Gastroesophageal sphincter (tissue), 4 donors: ENCODE results near the gene SH3RF3. TPM values are rescaled to one million over a fixed set of nuclear protein-coding genes. Genes with fewer than 3 reads are reported as not detected.

Experiments used
- ATAC-seq: fragments of 150-250 bp; one replicate; pipeline ENCODE4 v1.9.1; 2016; ENCODE audit warnings: mild to moderate bottlenecking, moderate library complexity
- H3K27ac ChIP-seq, 4 donors: fragments of 200-600 bp; sonication (generic) in 3 of 4; 1 replicate in 3 of 4; 2 replicates in 1 of 4; pipeline ENCODE4 v1.5.1; 2016 to 2019
- H3K27me3 ChIP-seq: fragments of 200-600 bp; sonication (generic); one replicate; pipeline ENCODE4 v1.5.1; 2019
- H3K36me3 ChIP-seq, 2 donors: fragments of 200-600 bp; sonication (generic); one replicate each; pipeline ENCODE4 v1.5.1; 2019; ENCODE audit warnings: control low read depth in 1 of 2
- H3K4me1 ChIP-seq, 3 donors: fragments of 200-600 bp; sonication (generic); 1 replicate in 2 of 3; 2 replicates in 1 of 3; pipeline ENCODE4 v1.5.1; 2016 to 2019; ENCODE audit warnings: control low read depth in 2 of 3
- H3K4me3 ChIP-seq, 2 donors: fragments of 200-600 bp; sonication (generic); one replicate each; pipeline ENCODE4 v1.5.1; 2019; ENCODE audit warnings: mild to moderate bottlenecking in 1 of 2, moderate library complexity in 1 of 2
- H3K9me3 ChIP-seq, 3 donors: fragments of 200-600 bp; sonication (generic); one replicate each; pipeline ENCODE4 v1.5.1; 2017 to 2019; ENCODE audit warnings: control low read depth in 2 of 3
- CTCF ChIP-seq, 4 experiments: fragments of 200-600 bp in 2 of 4; fragments of 450-650 bp in 2 of 4; sonication (generic) in 1 of 4; IDR thresholded peaks; one replicate each; pipeline ENCODE4 v1.5.1; 2017 to 2019; ENCODE audit warnings: antibody characterized with exemption in 4 of 4, mild to moderate bottlenecking in 2 of 4, moderate library complexity in 2 of 4
- EP300 ChIP-seq: sonication (generic); formaldehyde crosslinking; IDR thresholded peaks from one replicate; pipeline ENCODE4 v1.6.1; 2017; ENCODE audit warnings: antibody characterized with exemption, mild to moderate bottlenecking
- POLR2A ChIP-seq, 2 donors: fragments of 450-650 bp; IDR thresholded peaks; one replicate each; pipeline ENCODE4 v1.6.1; 2017; ENCODE audit warnings: antibody characterized with exemption in 2 of 2, mild to moderate bottlenecking in 2 of 2, moderate library complexity in 1 of 2
- POLR2AphosphoS5 ChIP-seq: sonication (generic); formaldehyde crosslinking; IDR thresholded peaks from one replicate; pipeline ENCODE4 v1.6.1; 2017; ENCODE audit warnings: antibody characterized with exemption
- WGBS, 2 donors: methylation state at CpG; one replicate each; pipeline ENCODE4 v1.1.5; 2018; ENCODE audit warnings: low coverage in 1 of 2; 5-methylcytosine and 5-hydroxymethylcytosine counted together
- total RNA-seq, 4 donors: library from RNA; depleted of rRNA; stranded (reverse); fragments of >200 nt; gene quantifications; one replicate each; pipeline ENCODE4 v1.1.0, GENCODE V29; 2016

The SH3RF3 gene
- total RNA-seq, 4 donors from 2014 or later: 10.1 to 15.8 (median 13.2) TPM

- TF ChIP-seq EP300 (no peak), POLR2AphosphoS5 (no peak), POLR2A (IDR thresholded peaks at IDR 0.05) (no peak), CTCF (IDR thresholded peaks at IDR 0.05) (no peak)
- no peaks in the 10 kb centered on the region for H3K36me3 ChIP-seq
- ATAC-seq: no peak
- H3K27ac ChIP-seq: no peak overlapping the region
- no peaks in the 10 kb centered on the region for H3K9me3 ChIP-seq
- H3K27me3 ChIP-seq: no peaks in the 10 kb centered on the region
- WGBS, 2 donors: 100% methylated on average over 1 of the region's 13 CpGs; no CpG with 5 or more reads in 1 of the 2 donors
- H3K4me3 ChIP-seq: no peak overlapping the region
- no peaks in the 10 kb centered on the region for H3K4me1 ChIP-seq
These were observed 394.7 kb downstream of the SH3RF3 start for GRCh38 chr2:109523536-109524361.

- Histone ChIP-seq H3K27me3 (no peaks in the 10 kb centered on the region), H3K4me3 (no peak overlapping the region), H3K27ac (no peak overlapping the region), H3K9me3 (no peaks in the 10 kb centered on the region), H3K36me3 (no peaks in the 10 kb centered on the region), H3K4me1 (peaks cover 0 to 8% (median 7%) of the 10 kb centered on the region in 3 donors)
- no peak for TF ChIP-seq CTCF (IDR thresholded peaks at IDR 0.05)
- no peak for TF ChIP-seq EP300
- no peak for TF ChIP-seq POLR2A (IDR thresholded peaks at IDR 0.05)
- no peak for TF ChIP-seq POLR2AphosphoS5
- no peak for ATAC-seq
- 55% methylated on average over 2 of the region's 4 CpGs; no CpG with 5 or more reads in 1 of the 2 donors for WGBS, 2 donors
These were observed 396.8 kb downstream of the SH3RF3 start for GRCh38 chr2:109525836-109526235.

GRCh38 chr2:109526442-109526970 is 397.5 kb downstream of the SH3RF3 start:
- no peak for TF ChIP-seq POLR2A (IDR thresholded peaks at IDR 0.05)
- no peak for TF ChIP-seq EP300
- TF ChIP-seq CTCF (IDR thresholded peaks at IDR 0.05): no peak
- no peak for TF ChIP-seq POLR2AphosphoS5
- H3K4me1 ChIP-seq: peaks cover 0 to 8% (median 7%) of the 10 kb centered on the region in 3 donors
- no peak overlapping the region for H3K27ac ChIP-seq
- no peak for ATAC-seq
- no peak overlapping the region for H3K4me3 ChIP-seq
- H3K9me3 ChIP-seq: no peaks in the 10 kb centered on the region
- H3K36me3 ChIP-seq: no peaks in the 10 kb centered on the region
- 95 to 100% methylated on average over 1 to 4 of the region's 11 CpGs for WGBS, 2 donors
- H3K27me3 ChIP-seq: no peaks in the 10 kb centered on the region

- TF ChIP-seq POLR2AphosphoS5: no peak
- no peak overlapping the region for H3K27ac ChIP-seq
- no peaks in the 10 kb centered on the region for H3K27me3 ChIP-seq
- 90 to 93% methylated on average over 2 to 3 of the region's 6 CpGs for WGBS, 2 donors
- peaks cover 0 to 8% (median 7%) of the 10 kb centered on the region in 3 donors for H3K4me1 ChIP-seq
- no peak overlapping the region for H3K4me3 ChIP-seq
- H3K9me3 ChIP-seq: no peaks in the 10 kb centered on the region
- ATAC-seq: no peak
- H3K36me3 ChIP-seq: no peaks in the 10 kb centered on the region
These were observed 398.1 kb downstream of the SH3RF3 start for GRCh38 chr2:109527079-109527478.

- Histone ChIP-seq H3K4me1 (peaks cover 0 to 8% (median 7%) of the 10 kb centered on the region in 3 donors), H3K9me3 (no peaks in the 10 kb centered on the region), H3K36me3 (no peaks in the 10 kb centered on the region), H3K27me3 (no peaks in the 10 kb centered on the region), H3K27ac (no peak overlapping the region), H3K4me3 (no peak overlapping the region)
- WGBS, 2 donors: 86 to 92% methylated on average over 1 to 9 of the region's 16 CpGs
- TF ChIP-seq POLR2A (IDR thresholded peaks at IDR 0.05): no peak
- no peak for TF ChIP-seq CTCF (IDR thresholded peaks at IDR 0.05)
- TF ChIP-seq EP300: no peak
- TF ChIP-seq POLR2AphosphoS5: no peak
- ATAC-seq: no peak
These were observed 399.1 kb downstream of the SH3RF3 start for GRCh38 chr2:109527846-109528705.
